ENCODE data around the gene PPFIA2. TPM values are rescaled to one million over a fixed set of nuclear protein-coding genes. Genes with fewer than 3 reads are reported as not detected.

Gene PPFIA2
- total RNA-seq, 1 donor from 2014 or later = 0.59 TPM

GRCh38 chr12:81542065-81543010, 216.8 kb downstream of the PPFIA2 start:
- H3K4me1 Mint-ChIP-seq (ENCODE audit: low read depth, unreplicated experiment) = peaks cover 30% of the 10 kb centered on the region
- FAIRE-seq (no peak), DNase-seq (ENCODE audit: low read depth) (peak; percentile 39)
- no peaks in the 10 kb centered on the region for H3K27me3 Mint-ChIP-seq (ENCODE audit: low read depth, unreplicated experiment)
- H3K9ac ChIP-seq (ENCODE audit: low read length) = no peak overlapping the region
- no peaks in the 10 kb centered on the region for H3K4me1 ChIP-seq (ENCODE audit: insufficient read depth, low read length)
- no peaks in the 10 kb centered on the region for H3K36me3 ChIP-seq (ENCODE audit: insufficient read depth, low read length)
- H4K20me1 ChIP-seq (ENCODE audit: insufficient read depth, low read length) = no peaks in the 10 kb centered on the region
- no peaks in the 10 kb centered on the region for H3K27me3 ChIP-seq (ENCODE audit: insufficient read depth, low read length)
- H3K4me3 Mint-ChIP-seq (ENCODE audit: unreplicated experiment) = peak overlapping the region; percentile 6
- H2AFZ ChIP-seq (ENCODE audit: low read depth, low read length) = no peak overlapping the region
- H3K4me3 ChIP-seq (ENCODE audit: insufficient read depth, low read depth, low read length) = no peak overlapping the region
- no peaks in the 10 kb centered on the region for H3K36me3 Mint-ChIP-seq (ENCODE audit: low read depth, unreplicated experiment)
- no peaks in the 10 kb centered on the region for H3K9me3 ChIP-seq (ENCODE audit: insufficient read depth, low read depth, low read length)
- H3K27ac ChIP-seq (ENCODE audit: low read depth, low read length) = no peak overlapping the region
- no peaks in the 10 kb centered on the region for H3K79me2 ChIP-seq (ENCODE audit: insufficient read depth, low read length)
- no peaks in the 10 kb centered on the region for H3K9me3 Mint-ChIP-seq (ENCODE audit: unreplicated experiment)
- TF ChIP-seq EZH2 (IDR thresholded peaks at IDR 0.05; ENCODE audit: insufficient read depth, low read length) (no peak), CTCF (IDR thresholded peaks at IDR 0.05; ENCODE audit: insufficient read depth, low read depth, low read length) (no peak)
- peak overlapping the region; percentile 90 for H3K27ac Mint-ChIP-seq (ENCODE audit: unreplicated experiment)
- no peak overlapping the region for H3K4me2 ChIP-seq (ENCODE audit: low read length)

- DNase-seq (ENCODE audit: low read depth) (no peak), FAIRE-seq (no peak)
- Mint-ChIP-seq H3K9me3 (ENCODE audit: unreplicated experiment) (no peaks in the 10 kb centered on the region), H3K27me3 (ENCODE audit: low read depth, unreplicated experiment) (no peaks in the 10 kb centered on the region), H3K4me3 (ENCODE audit: unreplicated experiment) (no peak overlapping the region), H3K36me3 (ENCODE audit: low read depth, unreplicated experiment) (no peaks in the 10 kb centered on the region), H3K4me1 (ENCODE audit: low read depth, unreplicated experiment) (peaks cover 30% of the 10 kb centered on the region), H3K27ac (ENCODE audit: unreplicated experiment) (no peak overlapping the region)
- no peaks in the 10 kb centered on the region for H4K20me1 ChIP-seq (ENCODE audit: insufficient read depth, low read length)
- no peak overlapping the region for H3K4me2 ChIP-seq (ENCODE audit: low read length)
- no peak overlapping the region for H3K9ac ChIP-seq (ENCODE audit: low read length)
- H3K27me3 ChIP-seq (ENCODE audit: insufficient read depth, low read length) = no peaks in the 10 kb centered on the region
- no peak overlapping the region for H3K4me3 ChIP-seq (ENCODE audit: insufficient read depth, low read depth, low read length)
- H3K27ac ChIP-seq (ENCODE audit: low read depth, low read length) = no peak overlapping the region
- TF ChIP-seq EZH2 (IDR thresholded peaks at IDR 0.05; ENCODE audit: insufficient read depth, low read length) = no peak
- TF ChIP-seq CTCF (IDR thresholded peaks at IDR 0.05; ENCODE audit: insufficient read depth, low read depth, low read length) = no peak
- no peak overlapping the region for H2AFZ ChIP-seq (ENCODE audit: low read depth, low read length)
- H3K36me3 ChIP-seq (ENCODE audit: insufficient read depth, low read length) = no peaks in the 10 kb centered on the region
- H3K9me3 ChIP-seq (ENCODE audit: insufficient read depth, low read depth, low read length) = no peaks in the 10 kb centered on the region
- H3K4me1 ChIP-seq (ENCODE audit: insufficient read depth, low read length) = no peaks in the 10 kb centered on the region
- H3K79me2 ChIP-seq (ENCODE audit: insufficient read depth, low read length) = no peaks in the 10 kb centered on the region
These were observed 218.0 kb downstream of the PPFIA2 start for GRCh38 chr12:81541121-81541520.

DNA sequence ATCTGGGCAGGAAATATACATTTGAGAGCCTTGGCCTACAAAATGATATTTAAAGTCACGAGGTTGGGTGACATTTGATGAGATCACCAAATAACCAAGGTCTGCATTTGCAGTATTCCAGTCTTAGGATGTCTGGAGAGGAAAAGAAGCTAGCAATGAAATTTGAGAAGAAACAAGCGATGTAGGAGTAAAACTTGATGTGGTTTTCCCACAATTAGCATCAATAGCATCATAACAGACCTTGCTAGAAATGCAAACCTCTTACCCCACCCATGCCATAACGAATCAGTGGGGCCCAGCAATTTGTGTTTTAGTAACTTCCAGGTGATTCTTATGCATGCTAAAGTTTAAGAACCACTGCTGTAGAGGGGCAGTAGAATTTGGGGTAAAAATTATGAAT, 219.9 kb downstream of the PPFIA2 start:
- H3K79me2 ChIP-seq (ENCODE audit: insufficient read depth, low read length) = no peaks in the 10 kb centered on the region
- no peaks in the 10 kb centered on the region for H3K4me1 ChIP-seq (ENCODE audit: insufficient read depth, low read length)
- H2AFZ ChIP-seq (ENCODE audit: low read depth, low read length) = no peak overlapping the region
- no peaks in the 10 kb centered on the region for H3K9me3 ChIP-seq (ENCODE audit: insufficient read depth, low read depth, low read length)
- no peaks in the 10 kb centered on the region for H3K27me3 ChIP-seq (ENCODE audit: insufficient read depth, low read length)
- H3K27ac ChIP-seq (ENCODE audit: low read depth, low read length) = no peak overlapping the region
- no peaks in the 10 kb centered on the region for H3K36me3 Mint-ChIP-seq (ENCODE audit: low read depth, unreplicated experiment)
- no peak for TF ChIP-seq CTCF (IDR thresholded peaks at IDR 0.05; ENCODE audit: insufficient read depth, low read depth, low read length)
- TF ChIP-seq EZH2 (IDR thresholded peaks at IDR 0.05; ENCODE audit: insufficient read depth, low read length) = no peak
- H4K20me1 ChIP-seq (ENCODE audit: insufficient read depth, low read length) = no peaks in the 10 kb centered on the region
- DNase-seq (ENCODE audit: low read depth) (no peak), FAIRE-seq (no peak)
- no peaks in the 10 kb centered on the region for H3K27me3 Mint-ChIP-seq (ENCODE audit: low read depth, unreplicated experiment)
- no peak overlapping the region for H3K9ac ChIP-seq (ENCODE audit: low read length)
- no peak overlapping the region for H3K27ac Mint-ChIP-seq (ENCODE audit: unreplicated experiment)
- H3K36me3 ChIP-seq (ENCODE audit: insufficient read depth, low read length) = no peaks in the 10 kb centered on the region
- no peaks in the 10 kb centered on the region for H3K9me3 Mint-ChIP-seq (ENCODE audit: unreplicated experiment)
- peaks cover 30% of the 10 kb centered on the region for H3K4me1 Mint-ChIP-seq (ENCODE audit: low read depth, unreplicated experiment)
- H3K4me3 ChIP-seq (ENCODE audit: insufficient read depth, low read depth, low read length) = no peak overlapping the region
- no peak overlapping the region for H3K4me3 Mint-ChIP-seq (ENCODE audit: unreplicated experiment)
- H3K4me2 ChIP-seq (ENCODE audit: low read length) = no peak overlapping the region

Data from astrocyte (in vitro differentiated cells and primary cell).